GM12873 (cell line): Measurements from ENCODE around the gene BCAR1.

Source experiments
- TF ChIP-seq, protein P1 (sequence below): IDR thresholded peaks from 2 replicates; pipeline ENCODE4 v1.5.1; 2012; ENCODE audit warnings: low read depth, mild to moderate bottlenecking, moderate library complexity, low read length, control low read depth; ENCODE audit not compliant: insufficient read depth; ENCODE audit errors: missing control alignments

Gene BCAR1

DNA sequence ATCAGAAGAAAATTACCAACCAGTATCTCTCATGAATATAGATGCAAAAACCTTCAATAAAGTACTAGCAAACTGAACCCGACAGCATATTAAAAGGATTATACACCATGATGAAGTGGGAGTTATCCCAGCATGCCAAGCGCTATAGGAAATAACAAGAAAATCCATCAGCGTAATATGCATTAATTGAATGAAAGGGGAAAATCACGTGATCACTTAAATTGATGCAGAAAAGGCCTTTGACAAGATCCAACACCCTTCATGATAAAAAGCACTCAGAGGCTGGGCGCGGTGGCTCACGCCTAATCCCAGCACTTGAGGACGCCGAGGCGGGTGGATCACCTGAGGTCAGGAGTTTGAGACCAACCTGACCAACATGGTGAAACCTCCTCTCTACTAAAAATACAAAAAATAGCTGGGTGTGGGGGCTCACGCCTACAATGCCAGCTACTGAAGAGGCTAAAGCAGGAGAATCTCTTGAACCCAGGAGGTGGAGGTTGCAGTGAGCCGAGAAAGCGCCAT is 49.3 kb downstream of the BCAR1 start:
- TF ChIP-seq, protein P1, sequence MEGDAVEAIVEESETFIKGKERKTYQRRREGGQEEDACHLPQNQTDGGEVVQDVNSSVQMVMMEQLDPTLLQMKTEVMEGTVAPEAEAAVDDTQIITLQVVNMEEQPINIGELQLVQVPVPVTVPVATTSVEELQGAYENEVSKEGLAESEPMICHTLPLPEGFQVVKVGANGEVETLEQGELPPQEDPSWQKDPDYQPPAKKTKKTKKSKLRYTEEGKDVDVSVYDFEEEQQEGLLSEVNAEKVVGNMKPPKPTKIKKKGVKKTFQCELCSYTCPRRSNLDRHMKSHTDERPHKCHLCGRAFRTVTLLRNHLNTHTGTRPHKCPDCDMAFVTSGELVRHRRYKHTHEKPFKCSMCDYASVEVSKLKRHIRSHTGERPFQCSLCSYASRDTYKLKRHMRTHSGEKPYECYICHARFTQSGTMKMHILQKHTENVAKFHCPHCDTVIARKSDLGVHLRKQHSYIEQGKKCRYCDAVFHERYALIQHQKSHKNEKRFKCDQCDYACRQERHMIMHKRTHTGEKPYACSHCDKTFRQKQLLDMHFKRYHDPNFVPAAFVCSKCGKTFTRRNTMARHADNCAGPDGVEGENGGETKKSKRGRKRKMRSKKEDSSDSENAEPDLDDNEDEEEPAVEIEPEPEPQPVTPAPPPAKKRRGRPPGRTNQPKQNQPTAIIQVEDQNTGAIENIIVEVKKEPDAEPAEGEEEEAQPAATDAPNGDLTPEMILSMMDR: no peak

DNA sequence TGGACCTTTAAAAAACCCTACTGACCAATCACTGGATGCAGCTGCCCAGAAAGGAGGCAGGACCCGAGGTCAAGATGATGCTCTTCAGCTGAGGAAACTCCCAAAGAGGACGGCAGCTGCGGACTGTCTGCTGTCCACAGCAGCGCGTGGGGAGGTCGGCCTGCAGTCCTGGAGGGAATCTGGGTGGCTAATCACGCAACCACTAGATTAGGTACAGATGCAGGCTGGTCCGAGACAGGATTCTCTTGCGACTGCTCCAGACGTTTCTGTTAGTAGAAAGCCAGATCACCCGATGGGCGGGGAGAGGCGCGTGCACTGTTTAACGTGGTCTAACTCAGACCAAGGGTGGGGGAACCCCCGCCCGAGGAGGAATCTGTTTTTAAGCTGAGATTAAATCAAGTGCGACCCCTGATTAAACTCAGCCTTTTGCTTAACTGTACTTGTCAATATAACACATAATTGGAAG is 53.3 kb downstream of the BCAR1 start:
- TF ChIP-seq, protein P1: no peak

DNA sequence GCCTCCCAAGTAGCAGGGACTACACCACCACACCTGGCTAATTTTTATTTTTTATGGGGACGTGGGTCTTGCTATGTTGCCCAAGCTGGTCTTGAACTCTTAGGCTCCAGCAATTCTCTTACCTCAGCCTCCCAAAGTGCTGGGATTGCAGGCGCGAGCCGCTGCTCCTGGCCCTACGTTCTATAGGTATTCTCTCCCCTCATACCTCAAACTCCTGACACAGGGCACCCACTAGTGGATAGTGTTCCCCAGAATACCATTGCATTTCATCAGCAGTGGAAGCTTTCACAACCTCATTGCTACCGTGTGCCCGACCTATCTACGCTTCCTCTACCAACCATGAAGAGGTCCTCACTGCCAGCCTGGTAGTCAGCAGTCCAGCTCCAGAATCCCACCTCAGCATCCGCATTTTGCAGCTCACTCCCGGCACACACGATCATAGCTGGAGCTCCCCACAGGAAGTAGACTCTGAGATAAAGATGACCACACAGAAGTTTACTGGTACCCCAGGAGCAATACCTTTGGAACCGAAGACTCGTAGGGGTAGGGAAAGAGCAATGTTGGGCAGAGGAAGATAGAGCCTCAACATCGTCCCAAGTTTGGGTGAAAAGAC is 53.8 kb downstream of the BCAR1 start:
- TF ChIP-seq, protein P1: no peak

DNA sequence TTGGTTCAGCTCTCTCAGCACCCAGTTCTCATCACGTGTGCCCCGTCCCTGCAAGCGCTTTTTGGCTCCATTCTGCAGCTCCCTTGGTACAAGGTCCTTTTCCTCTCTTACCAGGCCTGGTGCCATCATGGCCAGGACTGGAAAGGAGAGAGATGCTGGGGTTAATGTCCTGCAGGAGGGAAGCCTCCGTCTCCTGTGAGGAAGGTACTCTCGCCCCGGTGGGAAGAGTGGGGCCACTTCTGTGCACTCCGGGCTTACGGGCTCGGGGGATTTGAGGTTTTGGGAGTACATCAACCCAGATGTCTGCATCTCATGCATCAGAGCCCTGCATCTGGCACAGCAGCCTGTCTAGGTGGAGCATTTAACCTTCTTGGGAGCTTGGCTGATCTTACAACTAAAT is 54.6 kb downstream of the BCAR1 start:
- TF ChIP-seq, protein P1: no peak

DNA sequence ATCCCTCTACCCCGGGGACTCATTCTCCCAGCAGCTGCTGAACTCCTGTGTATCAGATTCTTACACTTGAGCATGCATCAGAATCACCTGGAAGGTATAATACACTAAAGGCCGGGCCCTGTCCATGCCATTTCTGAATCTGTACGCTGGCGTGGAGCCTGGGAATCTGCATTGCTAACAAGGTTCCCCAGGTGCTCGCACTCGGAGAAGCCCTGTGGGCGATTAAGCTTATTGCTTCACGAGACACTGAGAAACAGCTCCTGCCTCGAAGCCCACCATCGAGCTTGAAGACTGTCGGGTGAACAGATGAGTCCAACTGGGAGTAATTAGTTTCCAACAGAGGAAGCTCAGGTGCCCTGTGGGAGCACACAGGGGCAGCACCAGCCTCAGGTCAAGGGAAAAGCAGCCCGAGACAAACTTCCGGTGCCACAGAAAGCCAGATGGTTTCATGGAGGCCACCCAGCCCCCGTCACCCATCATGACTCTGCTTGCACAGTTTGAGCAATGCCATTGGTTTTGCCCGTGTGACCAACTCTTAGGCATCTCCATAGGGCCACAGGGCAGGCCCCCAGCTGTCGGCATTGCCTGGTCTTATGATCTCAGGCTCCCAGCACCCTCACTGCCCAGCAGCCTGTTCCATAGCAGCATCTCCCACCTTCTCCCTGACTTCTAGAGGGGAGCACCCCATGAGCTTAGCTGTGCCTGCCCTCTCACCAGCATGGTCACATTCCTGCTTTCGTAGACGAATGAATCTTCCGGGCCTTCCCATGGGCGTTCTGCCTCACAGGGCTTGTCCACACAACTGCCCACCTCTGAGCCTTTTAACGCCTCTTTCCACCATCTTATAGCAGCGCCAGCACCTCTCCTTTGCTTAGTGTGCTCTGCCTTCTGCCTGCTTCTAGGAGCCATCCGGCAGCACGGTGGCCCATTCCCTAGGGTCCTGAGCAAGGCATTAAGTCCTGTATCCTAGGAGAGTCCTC is 55.3 kb downstream of the BCAR1 start:
- TF ChIP-seq, protein P1: no peak

DNA sequence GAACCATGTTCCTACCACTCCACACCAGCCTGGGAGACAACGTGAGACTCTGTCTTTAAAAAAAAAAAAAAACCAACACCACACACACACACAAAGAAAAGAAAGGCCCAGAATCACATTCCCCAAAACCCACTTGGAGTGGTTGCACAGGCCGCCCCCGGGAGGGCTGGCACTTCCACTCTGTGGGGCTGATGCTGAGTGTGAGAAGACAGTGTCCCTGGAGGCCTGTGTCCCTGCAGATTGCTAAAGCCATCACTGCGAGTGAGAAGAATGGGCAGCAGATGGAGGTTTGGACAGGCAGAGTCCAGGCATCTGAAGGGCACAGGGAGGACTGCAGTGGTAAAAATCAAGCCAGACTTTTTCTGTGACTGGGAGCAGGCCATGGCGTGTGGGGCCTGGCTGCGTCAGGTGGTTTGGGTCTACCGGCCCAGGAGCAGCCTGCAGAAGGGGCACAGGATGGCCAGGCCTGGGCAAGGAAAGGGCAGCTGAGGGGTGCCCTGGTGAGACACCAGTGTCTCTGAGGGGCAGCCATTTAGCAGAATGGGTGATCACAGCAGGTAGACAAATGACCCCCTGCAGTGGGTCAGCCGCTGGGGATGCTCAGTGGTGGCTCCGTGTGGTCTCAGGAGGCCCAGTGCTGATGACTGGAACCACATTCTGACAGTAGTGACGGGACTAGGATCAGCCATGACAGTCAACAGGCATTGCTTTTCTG is 57.5 kb downstream of the BCAR1 start:
- TF ChIP-seq, protein P1: no peak

DNA sequence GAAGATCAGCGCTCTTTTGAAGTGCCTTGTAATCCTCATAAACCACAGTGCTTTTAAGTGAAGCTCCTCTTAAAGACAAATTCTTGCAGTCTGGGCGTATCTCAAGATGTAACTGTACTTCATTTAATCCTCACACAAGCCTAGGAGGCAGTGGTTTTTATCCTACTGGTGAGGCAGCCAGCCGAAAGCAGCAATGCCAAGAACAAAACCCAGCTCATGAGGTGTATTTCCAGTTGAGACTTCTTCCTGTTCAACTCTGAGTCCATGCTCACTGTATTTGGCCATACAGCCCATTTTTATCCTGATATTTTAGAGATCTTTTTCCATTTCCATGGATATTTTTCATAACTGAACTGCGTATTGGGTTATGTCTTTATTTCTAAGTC is 58.2 kb downstream of the BCAR1 start:
- TF ChIP-seq, protein P1: no peak
